Thyroid gland (tissue), 4 donors: ENCODE results near the gene OCA2.

ENCODE experiments used
- POLR2A ChIP-seq, 2 donors: fragments of 450-650 bp; IDR thresholded peaks; one replicate each; pipeline ENCODE4 v1.6.1; 2017; ENCODE audit warnings: antibody characterized with exemption in 2 of 2, mild to moderate bottlenecking in 2 of 2, moderate library complexity in 1 of 2
- TF ChIP-seq, protein P1 (sequence below), 6 experiments: fragments of 200-600 bp in 3 of 6; fragments of 450-650 bp in 3 of 6; sonication (generic) in 3 of 6; IDR thresholded peaks; one replicate each; pipeline ENCODE4 v1.5.1; 2016 to 2019; ENCODE audit warnings: antibody characterized with exemption in 6 of 6, mild to moderate bottlenecking in 2 of 6, inconsistent platforms in 1 of 6, moderate library complexity in 1 of 6

DNA sequence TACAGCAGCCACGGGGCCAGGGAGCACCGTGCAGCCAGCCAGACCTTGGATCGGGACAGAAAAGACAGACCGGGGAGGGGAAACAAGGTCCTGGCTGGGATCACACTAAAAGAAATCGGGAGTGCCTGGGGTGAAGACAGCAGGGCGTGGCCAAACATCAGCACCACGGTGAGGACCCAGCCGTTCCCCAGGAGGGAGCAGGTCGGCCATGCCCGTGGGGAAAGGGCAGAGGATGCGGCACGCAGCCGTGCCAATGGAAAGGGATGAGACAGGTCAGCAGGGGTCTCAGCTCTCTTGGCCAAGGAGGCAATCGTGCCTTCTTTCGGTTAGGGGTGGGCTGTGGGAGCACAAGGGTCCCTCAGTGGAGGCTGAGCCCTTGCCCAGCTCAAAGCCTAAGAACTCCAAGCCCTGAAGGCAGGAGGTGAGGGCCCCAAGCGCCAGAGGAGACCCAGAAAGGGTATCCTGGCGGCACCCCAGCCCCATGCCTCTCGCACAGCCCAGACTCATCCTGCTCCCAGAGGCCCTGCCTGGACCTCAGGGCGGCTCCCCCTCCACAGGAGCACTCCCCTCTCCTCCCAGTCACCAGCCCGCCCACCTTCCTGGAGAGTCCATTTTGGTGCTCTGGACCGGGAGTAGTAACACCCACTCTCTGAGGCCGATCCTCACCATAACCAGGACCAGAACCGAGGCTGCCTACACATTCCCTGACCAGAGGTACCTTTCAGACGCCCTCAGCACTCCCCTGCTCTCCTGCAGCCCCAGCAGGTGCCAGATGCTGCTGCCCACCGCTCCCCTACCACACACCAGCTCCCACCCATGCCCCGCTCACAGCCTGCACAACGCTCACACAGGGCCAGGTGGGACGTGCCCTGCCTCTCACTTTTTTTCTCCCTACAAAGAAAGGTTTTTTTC is 23.2 kb upstream of the OCA2 start:
- TF ChIP-seq, protein P1, sequence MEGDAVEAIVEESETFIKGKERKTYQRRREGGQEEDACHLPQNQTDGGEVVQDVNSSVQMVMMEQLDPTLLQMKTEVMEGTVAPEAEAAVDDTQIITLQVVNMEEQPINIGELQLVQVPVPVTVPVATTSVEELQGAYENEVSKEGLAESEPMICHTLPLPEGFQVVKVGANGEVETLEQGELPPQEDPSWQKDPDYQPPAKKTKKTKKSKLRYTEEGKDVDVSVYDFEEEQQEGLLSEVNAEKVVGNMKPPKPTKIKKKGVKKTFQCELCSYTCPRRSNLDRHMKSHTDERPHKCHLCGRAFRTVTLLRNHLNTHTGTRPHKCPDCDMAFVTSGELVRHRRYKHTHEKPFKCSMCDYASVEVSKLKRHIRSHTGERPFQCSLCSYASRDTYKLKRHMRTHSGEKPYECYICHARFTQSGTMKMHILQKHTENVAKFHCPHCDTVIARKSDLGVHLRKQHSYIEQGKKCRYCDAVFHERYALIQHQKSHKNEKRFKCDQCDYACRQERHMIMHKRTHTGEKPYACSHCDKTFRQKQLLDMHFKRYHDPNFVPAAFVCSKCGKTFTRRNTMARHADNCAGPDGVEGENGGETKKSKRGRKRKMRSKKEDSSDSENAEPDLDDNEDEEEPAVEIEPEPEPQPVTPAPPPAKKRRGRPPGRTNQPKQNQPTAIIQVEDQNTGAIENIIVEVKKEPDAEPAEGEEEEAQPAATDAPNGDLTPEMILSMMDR (IDR thresholded peaks at IDR 0.05) = no peak
- no peak for TF ChIP-seq POLR2A (IDR thresholded peaks at IDR 0.05)
